ENCODE results near the gene ZNF219.

The ZNF219 gene

GRCh38 chr14:21096978-21097635 is 1.3 kb downstream of the ZNF219 start:
- TF ChIP-seq CTCF (IDR thresholded peaks at IDR 0.05; ENCODE audit: insufficient read depth, low read length, poor library complexity, severe bottlenecking): no peak
- no peak overlapping the region for H3K4me3 ChIP-seq (replicated peaks; ENCODE audit: low read depth, low read length)

GRCh38 chr14:21096438-21096837 is 2.0 kb downstream of the ZNF219 start:
- H3K36me3 ChIP-seq (ENCODE audit: control insufficient read depth, insufficient read depth, low read length): no peaks in the 10 kb centered on the region
- DNase-seq (ENCODE audit: extremely low read depth, insufficient read length): no peak
- no peaks in the 10 kb centered on the region for H3K27me3 ChIP-seq (replicated peaks; ENCODE audit: control insufficient read depth, insufficient read depth, low read length)
- no peak overlapping the region for H3K4me3 ChIP-seq (replicated peaks; ENCODE audit: low read depth, low read length)
- no peak for TF ChIP-seq CTCF (IDR thresholded peaks at IDR 0.05; ENCODE audit: insufficient read depth, low read length, poor library complexity, severe bottlenecking)

More at GRCh38 chr14:21096978-21097635, 1.3 kb downstream of the ZNF219 start:
- no peaks in the 10 kb centered on the region for H3K27me3 ChIP-seq (replicated peaks; ENCODE audit: control insufficient read depth, insufficient read depth, low read length)
- no peaks in the 10 kb centered on the region for H3K36me3 ChIP-seq (ENCODE audit: control insufficient read depth, insufficient read depth, low read length)
- DNase-seq (ENCODE audit: extremely low read depth, insufficient read length): no peak

GRCh38 chr14:21095430-21096205 is 2.8 kb downstream of the ZNF219 start:
- no peak for DNase-seq (ENCODE audit: extremely low read depth, insufficient read length)
- no peak for TF ChIP-seq CTCF (IDR thresholded peaks at IDR 0.05; ENCODE audit: insufficient read depth, low read length, poor library complexity, severe bottlenecking)
- Histone ChIP-seq H3K4me3 (replicated peaks; ENCODE audit: low read depth, low read length) (no peak overlapping the region), H3K36me3 (ENCODE audit: control insufficient read depth, insufficient read depth, low read length) (no peaks in the 10 kb centered on the region), H3K27me3 (replicated peaks; ENCODE audit: control insufficient read depth, insufficient read depth, low read length) (no peaks in the 10 kb centered on the region)

GRCh38 chr14:21093769-21094681 is 4.4 kb downstream of the ZNF219 start:
- DNase-seq (ENCODE audit: extremely low read depth, insufficient read length): no peak
- Histone ChIP-seq H3K27me3 (replicated peaks; ENCODE audit: control insufficient read depth, insufficient read depth, low read length) (no peaks in the 10 kb centered on the region), H3K36me3 (ENCODE audit: control insufficient read depth, insufficient read depth, low read length) (no peaks in the 10 kb centered on the region), H3K4me3 (replicated peaks; ENCODE audit: low read depth, low read length) (no peak overlapping the region)
- no peak for TF ChIP-seq CTCF (IDR thresholded peaks at IDR 0.05; ENCODE audit: insufficient read depth, low read length, poor library complexity, severe bottlenecking)

GRCh38 chr14:21093018-21093417 is 5.4 kb downstream of the ZNF219 start:
- Histone ChIP-seq H3K4me3 (replicated peaks; ENCODE audit: low read depth, low read length) (no peak overlapping the region), H3K27me3 (replicated peaks; ENCODE audit: control insufficient read depth, insufficient read depth, low read length) (no peaks in the 10 kb centered on the region), H3K36me3 (ENCODE audit: control insufficient read depth, insufficient read depth, low read length) (no peaks in the 10 kb centered on the region)
- no peak for TF ChIP-seq CTCF (IDR thresholded peaks at IDR 0.05; ENCODE audit: insufficient read depth, low read length, poor library complexity, severe bottlenecking)
- no peak for DNase-seq (ENCODE audit: extremely low read depth, insufficient read length)

Measured in GM06990 (cell line).